ENCODE data around the gene MCF2L. TPM values are rescaled to one million over a fixed set of nuclear protein-coding genes. Genes with fewer than 3 reads are reported as not detected.

MCF2L gene
- polyA plus RNA-seq, 4 donors = 13.6 to 38.5 (median 31.1) TPM

DNA sequence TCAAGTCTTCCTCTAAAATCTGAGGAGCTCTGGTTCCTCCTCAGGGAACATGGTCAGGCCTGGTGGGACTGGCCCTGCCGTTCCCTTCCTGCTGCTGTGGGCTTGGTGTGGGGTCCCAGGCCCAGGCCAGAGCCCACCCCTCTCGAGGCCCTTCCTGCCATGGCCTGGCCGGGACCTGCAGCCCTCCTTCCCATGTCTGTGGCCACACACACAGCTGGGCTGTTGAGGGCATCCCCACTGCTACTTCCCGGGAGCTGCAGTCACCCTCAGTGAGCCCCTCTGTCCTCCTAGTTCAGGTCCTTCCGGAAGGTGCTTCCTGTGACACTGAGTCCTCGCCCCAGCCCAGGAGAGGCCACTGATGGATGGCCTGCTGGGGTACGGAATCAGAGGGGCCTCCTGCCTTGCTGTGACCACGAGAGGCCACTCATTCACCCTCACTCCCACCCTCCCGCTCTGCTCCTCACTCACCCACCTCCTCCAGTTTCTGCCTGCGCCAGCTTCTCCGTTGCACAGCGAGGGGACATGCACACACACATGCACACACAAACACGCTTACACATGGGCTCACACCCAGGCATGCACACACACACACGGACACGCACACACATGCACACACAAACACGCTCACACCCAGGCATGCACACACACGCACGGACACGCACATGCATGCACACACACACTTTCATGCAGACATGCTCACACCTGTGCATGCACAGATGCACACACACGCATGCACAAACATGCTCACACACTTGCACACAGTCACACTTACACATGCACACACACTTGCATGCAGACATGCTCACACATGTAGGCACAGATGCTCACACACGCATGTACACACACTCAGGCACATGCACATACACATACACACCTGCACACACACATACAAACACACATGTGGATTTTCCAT lies 7.3 kb upstream of the MCF2L start:
- DNase-seq (ENCODE audit: low read depth in 4 of 4, low spot score in 3 of 4) = no peak

DNA sequence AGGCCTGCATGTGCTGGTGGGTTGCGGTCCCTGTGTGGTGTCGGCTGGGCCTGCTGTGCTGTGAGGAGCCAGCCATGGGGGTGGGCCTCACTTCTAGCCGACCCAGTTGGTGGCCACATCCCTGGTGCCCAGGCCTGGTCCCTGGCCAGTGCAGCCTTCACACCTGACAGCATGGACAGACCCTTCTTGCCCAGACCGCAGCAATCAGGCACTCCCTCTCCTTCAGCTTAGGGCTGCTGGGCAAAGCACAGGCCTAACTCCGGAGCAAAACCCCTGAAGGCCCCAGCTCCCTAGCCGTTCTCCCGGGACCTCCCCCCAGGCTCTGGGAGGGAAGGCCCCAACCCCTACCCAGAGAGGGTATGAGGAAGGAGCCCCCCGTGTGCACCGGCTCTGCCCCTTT lies 6.6 kb upstream of the MCF2L start:
- DNase-seq (ENCODE audit: low read depth in 4 of 4, low spot score in 3 of 4) = no peak

DNA sequence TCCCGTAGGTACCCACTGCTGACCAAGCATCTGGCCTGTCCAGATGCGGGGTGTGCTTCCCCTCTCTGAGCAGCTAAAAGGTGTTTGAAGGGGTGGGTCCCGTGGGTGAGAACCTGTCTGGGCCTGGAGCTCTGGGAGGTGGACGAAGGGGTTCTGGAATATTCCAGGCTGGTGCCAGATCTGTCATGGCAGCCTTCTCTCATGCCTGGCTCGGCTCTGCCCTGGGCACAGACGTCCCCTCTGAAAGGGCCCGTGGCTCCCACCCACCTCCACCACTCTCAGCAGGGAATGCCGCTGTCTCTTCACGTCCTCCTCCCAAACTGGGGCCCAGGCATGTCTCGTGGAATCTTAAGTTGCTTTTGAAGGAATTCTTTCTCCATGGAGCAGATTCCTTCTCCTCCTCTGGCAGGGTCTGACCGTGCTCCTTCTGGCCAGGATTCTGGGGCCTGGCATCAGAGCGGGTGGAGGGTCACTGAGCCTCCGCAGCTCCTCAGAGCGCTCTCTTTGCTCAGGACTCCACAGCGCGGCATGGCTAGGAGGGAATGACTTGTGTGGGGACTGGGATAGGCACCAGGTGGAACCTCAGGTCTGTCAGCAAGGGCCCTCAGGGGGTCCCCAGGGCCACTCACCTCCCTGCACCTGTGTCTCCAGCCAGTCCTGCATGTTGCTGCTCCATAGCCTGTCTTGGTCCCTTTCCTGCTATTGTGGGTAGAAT lies 5.9 kb upstream of the MCF2L start:
- no peak for DNase-seq (ENCODE audit: low read depth in 4 of 4, low spot score in 3 of 4)

- DNase-seq (ENCODE audit: low read depth in 4 of 4, low spot score in 3 of 4) = no peak
Measured at GRCh38 chr13:112963641-112964040, 5.4 kb upstream of the MCF2L start.

- no peak for DNase-seq (ENCODE audit: low read depth in 4 of 4, low spot score in 3 of 4)
Measured at GRCh38 chr13:112964971-112965492, 4.0 kb upstream of the MCF2L start.

DNA sequence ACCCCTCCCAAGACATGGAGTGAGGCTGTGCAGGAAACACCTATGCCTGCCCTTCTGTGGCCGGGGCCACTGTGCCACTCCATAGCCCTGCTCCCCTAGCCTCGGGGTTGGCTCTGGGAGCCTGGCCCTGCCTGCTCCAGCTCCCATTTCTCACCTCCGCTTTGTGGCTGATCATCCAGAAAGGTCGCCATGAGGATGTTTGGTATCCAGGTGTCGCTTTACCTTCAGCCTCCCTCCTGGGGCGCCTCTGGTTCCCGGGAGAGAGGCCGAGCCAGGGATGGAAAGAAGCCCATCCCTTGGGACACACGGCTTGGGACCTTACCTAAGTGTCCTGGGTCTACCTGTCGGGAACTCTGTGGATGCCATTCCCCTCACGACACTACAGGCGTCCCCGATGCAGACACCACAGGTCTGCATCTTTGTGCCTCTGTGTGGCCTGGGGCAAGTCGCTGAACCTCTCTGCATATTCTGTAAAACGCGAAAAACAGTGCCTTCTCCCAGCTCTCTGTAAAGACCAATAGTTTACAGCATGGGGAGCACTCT lies 3.4 kb upstream of the MCF2L start:
- no peak for DNase-seq (ENCODE audit: low read depth in 4 of 4, low spot score in 3 of 4)

GRCh38 chr13:112966776-112967175 lies 2.2 kb upstream of the MCF2L start:
- DNase-seq (ENCODE audit: low read depth in 4 of 4, low spot score in 3 of 4) = no peak

GRCh38 chr13:112967686-112968379 lies 1.2 kb upstream of the MCF2L start:
- no peak for DNase-seq (ENCODE audit: low read depth in 4 of 4, low spot score in 3 of 4)

- no peak for DNase-seq (ENCODE audit: low read depth in 4 of 4, low spot score in 3 of 4)
Measured at GRCh38 chr13:112968380-112968909, 569 bp upstream of the MCF2L start.

GRCh38 chr13:112969692-112970338 lies 801 bp downstream of the MCF2L start:
- DNase-seq (ENCODE audit: low read depth in 4 of 4, low spot score in 3 of 4) = no peak

DNA sequence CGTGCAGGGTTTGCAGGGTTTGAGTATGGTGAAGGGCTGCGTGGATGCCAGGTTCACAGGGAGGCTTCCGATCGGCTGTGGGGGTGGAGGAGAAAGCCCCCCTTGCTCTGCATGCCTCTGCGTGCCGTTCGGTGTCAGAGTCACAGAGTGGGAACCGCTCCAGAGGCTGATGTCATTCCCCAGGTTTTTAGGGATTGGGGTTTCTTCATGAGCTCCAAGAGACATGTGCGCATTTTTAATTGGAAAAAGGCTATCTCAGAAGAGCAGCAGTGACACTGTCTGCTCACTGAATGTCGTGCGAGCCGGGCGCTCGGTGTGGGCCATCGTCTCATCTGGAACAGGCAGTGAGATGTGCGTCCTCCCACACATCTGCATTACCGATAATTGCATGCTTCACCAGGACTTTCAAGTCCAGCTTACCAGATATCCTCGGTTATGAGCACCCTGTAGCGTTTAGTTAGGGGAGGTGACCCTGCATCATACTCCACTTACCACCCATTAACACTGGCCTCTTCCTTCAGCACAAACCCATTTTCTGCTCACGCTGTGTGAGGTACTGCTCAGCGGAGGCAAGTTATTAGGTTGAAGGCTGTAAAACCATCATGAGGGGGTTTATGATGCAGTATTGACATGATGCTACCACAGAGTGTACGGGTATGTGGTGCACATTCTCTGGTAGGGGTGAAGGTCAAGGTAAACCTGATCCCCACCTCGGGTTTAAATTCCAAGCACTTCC lies 1.7 kb downstream of the MCF2L start:
- no peak for DNase-seq (ENCODE audit: low read depth in 4 of 4, low spot score in 3 of 4)

DNA sequence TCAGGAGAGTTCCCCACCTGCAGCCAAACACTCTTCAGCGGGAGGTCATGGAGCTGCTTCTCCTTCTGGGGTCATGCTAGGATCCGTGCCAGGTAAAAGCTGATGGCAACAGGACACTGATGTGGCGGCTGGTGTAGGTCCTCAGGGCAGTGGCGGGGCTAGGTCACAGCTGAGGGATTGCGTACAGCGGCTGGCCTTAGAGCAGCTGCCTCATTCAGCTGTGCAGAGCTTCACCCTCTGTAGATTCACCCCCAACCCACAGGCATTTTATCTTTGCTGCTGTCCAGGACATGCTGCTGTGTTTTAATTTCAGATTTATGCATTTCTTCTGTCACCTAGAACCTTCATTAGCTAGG lies 2.3 kb downstream of the MCF2L start:
- no peak for DNase-seq (ENCODE audit: low read depth in 4 of 4, low spot score in 3 of 4)

- DNase-seq (ENCODE audit: low read depth in 4 of 4, low spot score in 3 of 4) = no peak
Measured at GRCh38 chr13:112972258-112972657, 3.2 kb downstream of the MCF2L start.

DNA sequence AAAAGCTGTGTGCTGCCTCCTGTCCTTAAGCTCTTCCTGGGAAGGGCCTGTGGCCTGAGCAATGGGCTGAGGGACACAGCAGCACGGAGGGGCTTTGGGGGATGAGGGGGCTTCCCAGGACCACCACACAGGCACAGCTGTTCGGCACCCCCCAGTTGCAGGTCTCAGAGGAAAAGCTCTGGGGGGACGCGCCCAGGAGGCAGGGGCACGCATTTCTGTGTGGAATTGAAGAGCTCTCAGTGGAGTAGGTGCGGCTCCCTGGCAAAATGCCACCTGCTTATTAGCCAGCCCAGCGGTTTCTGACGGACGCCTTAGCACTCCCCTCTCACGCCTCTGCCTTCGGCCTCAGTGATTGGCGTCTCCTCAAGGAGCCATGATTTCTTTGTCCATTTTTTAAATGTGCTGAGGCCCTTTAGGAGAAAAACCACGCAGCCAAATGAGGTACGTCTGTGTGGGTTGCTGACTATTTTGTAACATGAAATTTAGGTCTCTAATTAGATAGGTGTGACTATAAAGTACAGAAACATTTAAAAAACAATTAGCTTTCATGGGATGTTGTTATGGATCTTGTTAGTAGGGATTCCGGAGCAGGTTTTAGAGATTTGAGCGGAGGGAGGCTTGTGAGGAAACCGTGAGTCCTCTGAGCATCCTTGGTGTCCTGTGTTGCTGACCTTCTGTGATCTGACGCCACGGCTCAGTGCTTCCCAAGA lies 4.0 kb downstream of the MCF2L start:
- no peak for DNase-seq (ENCODE audit: low read depth in 4 of 4, low spot score in 3 of 4)

DNA sequence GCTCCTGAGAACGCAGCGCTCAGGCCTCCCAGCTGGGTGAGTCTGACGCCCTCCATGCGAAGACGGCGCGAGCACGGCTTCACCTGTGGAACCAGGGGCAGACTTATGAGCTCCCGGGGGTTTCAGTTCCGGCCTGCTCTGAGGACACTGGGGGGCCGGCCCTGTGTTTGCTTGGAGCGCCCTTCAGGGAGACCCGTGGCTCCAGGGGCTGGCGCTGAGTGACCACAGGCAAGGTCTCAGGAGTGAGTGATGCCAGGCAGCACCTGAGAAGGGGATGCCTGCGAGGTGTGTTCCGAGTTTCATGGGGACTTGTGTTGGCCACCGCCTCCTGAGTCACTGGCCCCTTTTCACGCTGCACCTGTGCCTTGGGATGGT lies 4.5 kb downstream of the MCF2L start:
- no peak for DNase-seq (ENCODE audit: low read depth in 4 of 4, low spot score in 3 of 4)

DNA sequence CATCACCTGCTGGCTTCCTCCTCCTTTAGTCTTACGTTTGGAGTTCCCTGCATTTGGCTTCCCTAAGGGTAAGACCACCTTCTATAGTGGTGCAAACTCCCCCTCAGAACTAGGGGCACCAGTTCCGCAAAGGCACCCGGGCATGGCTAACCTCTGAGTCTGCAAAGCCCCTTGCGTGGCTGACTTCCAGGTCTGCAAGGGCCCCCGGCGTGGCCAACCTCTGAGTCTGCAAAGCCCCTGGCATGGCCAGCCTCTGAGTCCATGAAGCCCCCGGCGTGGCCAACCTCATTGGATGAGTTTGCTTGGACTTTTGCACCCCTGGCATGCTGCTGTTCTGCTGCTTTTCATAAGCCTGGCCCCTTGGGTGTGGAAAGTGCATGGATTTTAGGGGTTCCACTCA lies 5.1 kb downstream of the MCF2L start:
- no peak for DNase-seq (ENCODE audit: low read depth in 4 of 4, low spot score in 3 of 4)

- DNase-seq (ENCODE audit: low read depth in 4 of 4, low spot score in 3 of 4) = no peak
Measured at GRCh38 chr13:112974671-112975070, 5.7 kb downstream of the MCF2L start.

GRCh38 chr13:112975401-112975939 lies 6.5 kb downstream of the MCF2L start:
- no peak for DNase-seq (ENCODE audit: low read depth in 4 of 4, low spot score in 3 of 4)

DNA sequence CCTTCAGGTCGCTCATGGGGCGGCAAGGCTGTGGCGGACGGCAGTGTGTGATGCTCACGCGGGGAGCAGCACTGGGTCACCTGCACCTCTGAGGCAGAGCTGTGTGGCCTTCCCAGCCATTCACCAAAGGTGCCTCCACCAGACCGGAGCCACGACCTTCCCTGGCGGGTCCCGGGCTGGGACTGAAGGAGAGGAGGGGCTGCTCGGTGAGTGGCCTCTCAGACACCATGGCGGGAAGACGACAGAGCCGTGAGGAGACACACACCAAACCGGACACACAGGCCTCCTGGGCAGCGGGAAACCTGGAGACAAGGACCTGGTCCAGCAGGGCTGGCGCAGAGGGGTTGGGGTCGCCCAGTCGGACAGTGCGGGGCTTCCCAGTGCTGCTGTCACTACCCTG lies 7.5 kb downstream of the MCF2L start:
- DNase-seq (ENCODE audit: low read depth in 4 of 4, low spot score in 3 of 4) = no peak

Measured in left renal pelvis (tissue), 4 donors.